IMR-90 (cell line): Measurements from ENCODE around the gene HOXD10. TPM values are rescaled to one million over a fixed set of nuclear protein-coding genes. Genes with fewer than 3 reads are reported as not detected.

Experiments
- ATAC-seq: fragments of 200-7000 bp; cut with Tn5 transposase; 2 replicates; pipeline ENCODE4 v1.9.1; 2020; ENCODE audit warnings: low read depth, mild to moderate bottlenecking, moderate library complexity
- BruUV-seq: library from RNA; stranded (reverse); fragments of 400-500 nt; replicated peaks from 2 replicates; lab custom pipeline; 2021; lab: Mats Ljungman, UMichigan
- CTCF ChIA-PET: fragments of 300-600 bp; formaldehyde crosslinking; extraction: SDS; loops from one replicate; lab custom pipeline; 2021; ENCODE audit warnings: antibody characterized with exemption; lab: Yijun Ruan, JAX
- POLR2A ChIA-PET: fragments of 300-600 bp; sonication (Branson Sonifier 250); formaldehyde crosslinking; loops from one replicate; lab custom pipeline; 2022; ENCODE audit warnings: antibody characterized with exemption; ENCODE audit not compliant: unreplicated experiment; lab: Charles Lee
- DNase-seq: peaks from one replicate; pipeline ENCODE4 v3.0.0; 2013
- H2AFZ ChIP-seq: replicated peaks from 2 replicates; pipeline ENCODE3; 2013; ENCODE audit warnings: low read length, mild to moderate bottlenecking; ENCODE audit not compliant: poor library complexity
- H2AK5ac ChIP-seq: 2 replicates; pipeline ENCODE4 v1.6.1; 2013; ENCODE audit warnings: low read depth, low read length, inconsistent platforms
- H2AK9ac ChIP-seq: replicated peaks from 2 replicates; pipeline ENCODE3; 2013; ENCODE audit warnings: mild to moderate bottlenecking, low read depth, low read length, moderate library complexity; ENCODE audit not compliant: poor library complexity
- H2BK120ac ChIP-seq: 2 replicates; pipeline ENCODE4 v1.6.1; 2013; ENCODE audit warnings: low read depth, low read length, inconsistent platforms
- H2BK15ac ChIP-seq: 3 replicates; pipeline ENCODE4 v1.6.1; 2013; ENCODE audit warnings: low read depth, low read length, inconsistent platforms
- H2BK20ac ChIP-seq: 2 replicates; pipeline ENCODE4 v1.6.1; 2013; ENCODE audit warnings: low read depth, mild to moderate bottlenecking, inconsistent platforms, low read length, moderate library complexity
- H2BK5ac ChIP-seq: 2 replicates; pipeline ENCODE4 v1.6.1; 2013; ENCODE audit warnings: mild to moderate bottlenecking, low read depth, low read length, inconsistent platforms; ENCODE audit not compliant: poor library complexity, severe bottlenecking
- H3K14ac ChIP-seq: replicated peaks from 2 replicates; pipeline ENCODE4 v1.6.1; 2013; ENCODE audit warnings: low read depth, low read length, inconsistent platforms
- H3K18ac ChIP-seq: 2 replicates; pipeline ENCODE4 v1.6.1; 2013; ENCODE audit warnings: low read depth, low read length, control low read depth
- H3K23ac ChIP-seq: 2 replicates; pipeline ENCODE4 v1.6.1; 2013; ENCODE audit warnings: low read depth, low read length, inconsistent platforms
- H3K27ac ChIP-seq: 2 replicates; pipeline ENCODE4 v1.5.1; 2013; ENCODE audit warnings: mild to moderate bottlenecking, control low read depth, low read length; ENCODE audit not compliant: insufficient read depth
- H3K27me3 ChIP-seq: 2 replicates; pipeline ENCODE4 v1.6.1; 2013; ENCODE audit warnings: low read length; ENCODE audit not compliant: control insufficient read depth, insufficient read depth
- H3K36me3 ChIP-seq: 2 replicates; pipeline ENCODE4 v1.6.1; 2013; ENCODE audit warnings: low read length, mixed read lengths; ENCODE audit not compliant: control insufficient read depth, insufficient read depth
- H3K4ac ChIP-seq: 2 replicates; pipeline ENCODE4 v1.6.1; 2013; ENCODE audit warnings: low read depth, low read length, inconsistent platforms
- H3K4me1 ChIP-seq: 2 replicates; pipeline ENCODE4 v1.6.1; 2013; ENCODE audit warnings: low read length, mixed read lengths; ENCODE audit not compliant: control insufficient read depth, insufficient read depth
- H3K4me2 ChIP-seq: 2 replicates; pipeline ENCODE4 v1.6.1; 2013; ENCODE audit warnings: low read depth, mild to moderate bottlenecking, control low read depth, low read length, moderate library complexity
- H3K4me3 ChIP-seq: 2 replicates; pipeline ENCODE4 v1.5.1; 2013; ENCODE audit warnings: low read depth, mild to moderate bottlenecking, control low read depth, low read length, moderate library complexity; ENCODE audit not compliant: insufficient read depth
- H3K56ac ChIP-seq: 2 replicates; pipeline ENCODE4 v1.6.1; 2013; ENCODE audit warnings: low read length, inconsistent platforms; ENCODE audit not compliant: insufficient read depth; ENCODE audit errors: extremely low read depth
- H3K79me1 ChIP-seq, 2 experiments: 2 replicates each; pipeline ENCODE4 v1.6.1; 2013; ENCODE audit warnings: low read length in 2 of 2, inconsistent platforms in 1 of 2, low read depth in 1 of 2
- H3K9ac ChIP-seq: 2 replicates; pipeline ENCODE4 v1.6.1; 2013; ENCODE audit warnings: low read depth, low read length, control low read depth
- H3K9me1 ChIP-seq: 2 replicates; pipeline ENCODE4 v1.6.1; 2013; ENCODE audit warnings: low read length, inconsistent platforms; ENCODE audit not compliant: insufficient read depth
- H3K9me3 ChIP-seq: 2 replicates; pipeline ENCODE4 v1.6.1; 2013; ENCODE audit warnings: low read length; ENCODE audit not compliant: control insufficient read depth, insufficient read depth
- H4K20me1 ChIP-seq: 2 replicates; pipeline ENCODE4 v1.6.1; 2013; ENCODE audit warnings: low read length, inconsistent platforms; ENCODE audit not compliant: insufficient read depth
- H4K5ac ChIP-seq: 2 replicates; pipeline ENCODE4 v1.6.1; 2013; ENCODE audit warnings: mild to moderate bottlenecking, low read depth, low read length, control low read depth
- H4K8ac ChIP-seq, 2 experiments: 2 replicates each; pipeline ENCODE4 v1.6.1; 2013; ENCODE audit warnings: low read depth in 2 of 2, low read length in 2 of 2, control low read depth in 1 of 2, inconsistent platforms in 1 of 2
- H4K91ac ChIP-seq: 2 replicates; pipeline ENCODE4 v1.6.1; 2013; ENCODE audit warnings: low read depth, low read length, inconsistent platforms; ENCODE audit not compliant: insufficient read depth
- BHLHE40 ChIP-seq: fragments of 150-350 bp; IDR thresholded peaks from 2 replicates; pipeline ENCODE4 v1.6.1; 2016; ENCODE audit warnings: mild to moderate bottlenecking, low read depth, low read length
- CEBPB ChIP-seq: IDR thresholded peaks from 2 replicates; pipeline ENCODE4 v1.6.1; 2012; ENCODE audit warnings: low read depth, low read length, improper control_type of control experiment
- CHD1 ChIP-seq: IDR thresholded peaks from 2 replicates; pipeline ENCODE4 v1.6.1; 2012; ENCODE audit warnings: low read depth, low read length, improper control_type of control experiment
- CTCF ChIP-seq: conservative IDR thresholded peaks from 2 replicates; pipeline ENCODE4 v1.5.1; 2012; ENCODE audit warnings: mild to moderate bottlenecking, low read depth, low read length, improper control_type of control experiment
- ELK1 ChIP-seq: fragments of 150-350 bp; IDR thresholded peaks from 2 replicates; pipeline ENCODE4 v1.6.1; 2016; ENCODE audit warnings: low read depth, mild to moderate bottlenecking, low read length, moderate library complexity, borderline replicate concordance
- FOS ChIP-seq: fragments of 150-350 bp; IDR thresholded peaks from 2 replicates; pipeline ENCODE4 v1.6.1; 2016; ENCODE audit warnings: low read depth, low read length
- MAFK ChIP-seq: IDR thresholded peaks from 2 replicates; pipeline ENCODE4 v1.6.1; 2012; ENCODE audit warnings: low read depth, low read length, improper control_type of control experiment
- MAZ ChIP-seq: IDR thresholded peaks from 2 replicates; pipeline ENCODE4 v1.6.1; 2012; ENCODE audit warnings: low read depth, mild to moderate bottlenecking, low read length, improper control_type of control experiment, moderate library complexity, borderline replicate concordance
- MXI1 ChIP-seq: IDR thresholded peaks from 2 replicates; pipeline ENCODE4 v1.6.1; 2012; ENCODE audit warnings: low read depth, mild to moderate bottlenecking, low read length, moderate library complexity, borderline replicate concordance
- NFE2L2 ChIP-seq: fragments of 150-350 bp; IDR thresholded peaks from 2 replicates; pipeline ENCODE4 v1.6.1; 2016; ENCODE audit warnings: low read depth, mild to moderate bottlenecking, low read length
- POLR2A ChIP-seq: IDR thresholded peaks from 2 replicates; pipeline ENCODE4 v1.6.1; 2012; ENCODE audit warnings: mild to moderate bottlenecking, low read depth, low read length
- RAD21 ChIP-seq: IDR thresholded peaks from 2 replicates; pipeline ENCODE4 v1.6.1; 2012; ENCODE audit warnings: low read length, improper control_type of control experiment
- RCOR1 ChIP-seq: IDR thresholded peaks from 2 replicates; pipeline ENCODE4 v1.6.1; 2012; ENCODE audit warnings: mild to moderate bottlenecking, low read length, improper control_type of control experiment; ENCODE audit not compliant: insufficient replicate concordance
- RFX5 ChIP-seq: IDR thresholded peaks from 2 replicates; pipeline ENCODE4 v1.8.0; 2012; ENCODE audit warnings: low read depth, mild to moderate bottlenecking, low read length, moderate library complexity
- SMC3 ChIP-seq: fragments of 150-350 bp; IDR thresholded peaks from 2 replicates; pipeline ENCODE4 v1.6.1; 2016; ENCODE audit warnings: low read depth, mild to moderate bottlenecking, antibody characterized with exemption, low read length, moderate library complexity
- USF2 ChIP-seq: fragments of 150-350 bp; IDR thresholded peaks from 2 replicates; pipeline ENCODE4 v1.6.1; 2017; ENCODE audit warnings: mild to moderate bottlenecking, antibody characterized with exemption, low read length, low read depth
- dilution Hi-C: fragments of 300-500 bp; cut with HindIII; formaldehyde crosslinking; loops from one replicate; pipeline ENCODE4 v1.14.3; 2018; ENCODE audit warnings: low sequenced_read_pairs; ENCODE audit not compliant: unreplicated experiment
- in situ Hi-C: fragments of 300-500 bp; cut with MboI; formaldehyde crosslinking; loops from 3 replicates; pipeline ENCODE4 v1.14.3; 2019; ENCODE audit warnings: low sequenced_read_pairs, inconsistent platforms, mixed read lengths
- intact Hi-C: fragments of 100-400 bp; cut with micrococcal nuclease; formaldehyde crosslinking; loops from 2 replicates; pipeline ENCODE4 v1.10.0; 2022
- polyA plus RNA-seq, 3 experiments: library from polyadenylated mRNA; depleted of rRNA; stranded (reverse); fragments of >200 nt; gene quantifications; 2 replicates each; pipeline ENCODE4 v1.2.3, GENCODE V29; 2012; ENCODE audit warnings: low replicate concordance in 1 of 3
- total RNA-seq: library from RNA; depleted of rRNA; stranded (reverse); fragments of >200 nt; gene quantifications from 2 replicates; pipeline ENCODE4 v1.2.3, GENCODE V29; 2012

HOXD10 gene
- total and polyA plus RNA-seq, 2 of the 4 experiments (the other 2 are of a cell fraction) = not detected

GRCh38 chr2:176089843-176090395, 26.7 kb upstream of the HOXD10 start:
- no peak overlapping the region for H4K5ac ChIP-seq
- H3K4me1 ChIP-seq = no peaks in the 10 kb centered on the region
- intact Hi-C loops = loop anchor here (2.0 to 10.0 kb wide), 2 partner anchors 675 to 1385 kb away; no protein-coding TSS in a partner anchor
- ChIA-PET POLR2A (no interaction called here), CTCF (no interaction called here)
- no peak overlapping the region for H3K4me2 ChIP-seq
- dilution Hi-C loops = no loop called here
- no peak overlapping the region for H3K56ac ChIP-seq
- no peak overlapping the region for H2BK20ac ChIP-seq
- in situ Hi-C loops = loop anchor here (10.0 to 25.0 kb wide), 4 partner anchors 405 to 1353 kb away; no protein-coding TSS in a partner anchor
- peaks cover 15% of the 10 kb centered on the region for H3K9me3 ChIP-seq
- no peak overlapping the region for H2BK5ac ChIP-seq
- H3K18ac ChIP-seq = no peak overlapping the region
- H2BK15ac ChIP-seq = no peak overlapping the region
- H2AFZ ChIP-seq = no peak overlapping the region
- no peak overlapping the region for H2BK120ac ChIP-seq
- H3K27me3 ChIP-seq = peaks cover 86% of the 10 kb centered on the region
- no peaks in the 10 kb centered on the region for H3K79me1 ChIP-seq
- no peak overlapping the region for H2AK9ac ChIP-seq
- no peak overlapping the region for H4K91ac ChIP-seq
- H3K27ac ChIP-seq = no peak overlapping the region
- H4K20me1 ChIP-seq = no peaks in the 10 kb centered on the region
- no peak overlapping the region for H3K23ac ChIP-seq
- DNase-seq (no peak), ATAC-seq (no peak)
- H3K36me3 ChIP-seq = no peaks in the 10 kb centered on the region
- no peak overlapping the region for H3K9ac ChIP-seq
- TF ChIP-seq SMC3 = no peak
- TF ChIP-seq POLR2A = no peak
- TF ChIP-seq FOS = no peak
- no peak for TF ChIP-seq ELK1
- no peak for TF ChIP-seq MXI1
- no peak for TF ChIP-seq USF2
- no peak for TF ChIP-seq RFX5
- no peak for TF ChIP-seq NFE2L2
- no peak for TF ChIP-seq MAZ
- TF ChIP-seq CEBPB = no peak
- no peak for TF ChIP-seq MAFK
- TF ChIP-seq CTCF = no peak
- TF ChIP-seq CHD1 = no peak
- TF ChIP-seq RCOR1 = no peak
- TF ChIP-seq RAD21 = no peak
- TF ChIP-seq BHLHE40 = no peak
- BruUV-seq = no TSS peak
- no peak overlapping the region for H2AK5ac ChIP-seq
- H3K4me3 ChIP-seq = no peak overlapping the region
- H3K14ac ChIP-seq = no peak overlapping the region
- no peak overlapping the region for H4K8ac ChIP-seq
- no peaks in the 10 kb centered on the region for H3K9me1 ChIP-seq
- H3K4ac ChIP-seq = no peak overlapping the region
